Endothelial cell of umbilical vein (primary cell): ENCODE measurements around the gene BRSK1. TPM values are rescaled to one million over a fixed set of nuclear protein-coding genes. Genes with fewer than 3 reads are reported as not detected.

ENCODE experiments used
- BruUV-seq: library from RNA; stranded (reverse); fragments of 400-500 nt; replicated peaks from 2 replicates; lab custom pipeline; 2021; lab: Mats Ljungman, UMichigan
- CTCF ChIA-PET: fragments of 300-600, 350-600 bp; sonication (Branson Sonifier 250); formaldehyde crosslinking; loops from one replicate; lab custom pipeline; 2021; ENCODE audit warnings: antibody characterized with exemption, inconsistent platforms; lab: Charles Lee
- POLR2A ChIA-PET: fragments of 300-600, 350-600 bp; sonication (Branson Sonifier 250); formaldehyde crosslinking; loops from one replicate; lab custom pipeline; 2021; ENCODE audit warnings: antibody characterized with exemption, inconsistent platforms; lab: Charles Lee
- DNase-seq: peaks from one replicate; pipeline ENCODE4 v3.0.0-alpha.2; 2011; ENCODE audit warnings: low read depth, low spot score
- FAIRE-seq: peaks from 2 replicates; lab custom pipeline; 2011; peaks lifted over from hg19 to GRCh38; lab: Jason Lieb, UNC
- H2AFZ ChIP-seq: 2 replicates; pipeline ENCODE4 v1.6.0; 2012; ENCODE audit warnings: low read depth, low read length, control low read depth, inconsistent platforms
- H3K27ac ChIP-seq: 2 replicates; pipeline ENCODE4 v1.5.1; 2011; ENCODE audit warnings: low read depth, mild to moderate bottlenecking, control low read depth, low read length, moderate library complexity; ENCODE audit not compliant: insufficient read depth
- H3K27me3 ChIP-seq, 2 experiments: 2 replicates each; pipeline versions ENCODE4 v1.6.0 to v1.6.1; 2011; ENCODE audit warnings: low read length in 2 of 2, mixed read lengths in 1 of 2; ENCODE audit not compliant: control insufficient read depth in 2 of 2, insufficient read depth in 2 of 2
- H3K36me3 ChIP-seq, 2 experiments: 2 replicates in 1 of 2; 3 replicates in 1 of 2; pipeline ENCODE4 v1.5.1; 2011; ENCODE audit warnings: low read length in 2 of 2, mild to moderate bottlenecking in 1 of 2, moderate library complexity in 1 of 2; ENCODE audit not compliant: control insufficient read depth in 2 of 2, insufficient read depth in 2 of 2; ENCODE audit errors: extremely low read depth in 1 of 2
- H3K4me1 ChIP-seq: 3 replicates; pipeline ENCODE4 v1.5.1; 2011; ENCODE audit warnings: mild to moderate bottlenecking, low read length; ENCODE audit not compliant: control insufficient read depth, insufficient read depth; ENCODE audit errors: extremely low read depth
- H3K4me2 ChIP-seq: 2 replicates; pipeline ENCODE4 v1.6.1; 2011; ENCODE audit warnings: low read length, control low read depth, mixed read lengths; ENCODE audit not compliant: insufficient read depth
- H3K4me3 ChIP-seq, 3 experiments: fragments of 200-600 bp in 1 of 3; sonication (generic), shearing (Covaris generic) in 1 of 3; replicated peaks in 1 of 3; 2 replicates each; pipeline ENCODE4 v1.5.1; 2011 to 2016; ENCODE audit warnings: control low read depth in 3 of 3, low read length in 3 of 3, mild to moderate bottlenecking in 2 of 3, inconsistent platforms in 1 of 3, low read depth in 1 of 3, moderate library complexity in 1 of 3; ENCODE audit not compliant: insufficient read depth in 1 of 3
- H3K79me2 ChIP-seq: 2 replicates; pipeline ENCODE4 v1.6.0; 2012; ENCODE audit warnings: low read length, inconsistent platforms; ENCODE audit not compliant: control insufficient read depth, insufficient read depth
- H3K9ac ChIP-seq: replicated peaks from 2 replicates; pipeline ENCODE3; 2011; ENCODE audit warnings: low read length, control low read depth; ENCODE audit not compliant: insufficient read depth; ENCODE audit errors: extremely low read depth
- H3K9me1 ChIP-seq: replicated peaks from 3 replicates; pipeline ENCODE4 v1.6.0; 2011; ENCODE audit warnings: mild to moderate bottlenecking, low read length; ENCODE audit not compliant: control insufficient read depth, insufficient read depth; ENCODE audit errors: extremely low read depth
- H3K9me3 ChIP-seq: replicated peaks from 2 replicates; pipeline ENCODE4 v1.5.1; 2012; ENCODE audit warnings: low read length, inconsistent platforms; ENCODE audit not compliant: control insufficient read depth, insufficient read depth
- H4K20me1 ChIP-seq: replicated peaks from 2 replicates; pipeline ENCODE3; 2011; ENCODE audit warnings: mild to moderate bottlenecking, low read length; ENCODE audit not compliant: control insufficient read depth, insufficient read depth; ENCODE audit errors: extremely low read depth
- EZH2 ChIP-seq: IDR thresholded peaks from 2 replicates; pipeline ENCODE4 v1.6.1; 2012; ENCODE audit warnings: borderline replicate concordance, low read depth, mild to moderate bottlenecking, moderate library complexity, low read length, inconsistent platforms; ENCODE audit not compliant: severe bottlenecking
- FOS ChIP-seq: IDR thresholded peaks from 2 replicates; pipeline ENCODE4 v1.6.1; 2011; ENCODE audit warnings: mild to moderate bottlenecking, low read length, moderate library complexity, borderline replicate concordance; ENCODE audit not compliant: insufficient read depth
- GATA2 ChIP-seq: IDR thresholded peaks from 2 replicates; pipeline ENCODE4 v1.7.0; 2011; ENCODE audit warnings: low read depth, mild to moderate bottlenecking, moderate library complexity, mixed read lengths, low read length; ENCODE audit not compliant: insufficient read length, insufficient read depth
- JUN ChIP-seq: IDR thresholded peaks from 2 replicates; pipeline ENCODE4 v1.6.1; 2011; ENCODE audit warnings: borderline replicate concordance, low read depth; ENCODE audit not compliant: insufficient read length, insufficient read depth
- MAX ChIP-seq: IDR thresholded peaks from 2 replicates; pipeline ENCODE4 v1.6.1; 2011; ENCODE audit not compliant: insufficient read depth, insufficient read length
- MYC ChIP-seq: IDR thresholded peaks from one replicate; pipeline ENCODE4 v1.6.1; 2011; ENCODE audit warnings: mild to moderate bottlenecking, low read depth, low read length
- POLR2A ChIP-seq: IDR thresholded peaks from 2 replicates; pipeline ENCODE4 v1.6.1; 2012; ENCODE audit warnings: low read depth, mild to moderate bottlenecking, control low read depth, low read length
- POLR2AphosphoS5 ChIP-seq: IDR thresholded peaks from 2 replicates; pipeline ENCODE4 v1.6.1; 2012; ENCODE audit warnings: low read depth, mild to moderate bottlenecking, control low read depth, low read length, moderate library complexity; ENCODE audit not compliant: insufficient read depth
- dilution Hi-C: fragments of 300-500 bp; cut with MboI; formaldehyde crosslinking; loops from one replicate; pipeline ENCODE4 v1.15.0; 2019; ENCODE audit warnings: low sequenced_read_pairs; ENCODE audit not compliant: extremely low pct_ligation_motif_present
- intact Hi-C: fragments of 100-400 bp; cut with micrococcal nuclease; formaldehyde crosslinking; loops from one replicate; pipeline ENCODE4 v1.10.0; 2022
- polyA plus RNA-seq, 4 experiments: library from polyadenylated mRNA; depleted of rRNA in 3 of 4; stranded (reverse) in 3 of 4; unstranded in 1 of 4; fragments of >200 nt; gene quantifications; 2 replicates each; pipeline versions ENCODE4 v1.2.1 to v1.2.3, GENCODE V29; 2011 to 2012; ENCODE audit warnings: missing spikeins in 1 of 4
- total RNA-seq: library from RNA; stranded (reverse); gene quantifications from 2 replicates; pipeline ENCODE4 v1.2.3, GENCODE V29; 2021
- TF ChIP-seq, protein P1 (sequence below), 2 donors: IDR thresholded peaks; 1 replicate in 1 of 2; 2 replicates in 1 of 2; pipeline ENCODE4 v1.5.1; 2011; ENCODE audit warnings: low read length in 2 of 2, mild to moderate bottlenecking in 2 of 2, moderate library complexity in 2 of 2, control low read depth in 1 of 2, inconsistent platforms in 1 of 2, low read depth in 1 of 2; ENCODE audit not compliant: insufficient read depth in 1 of 2; ENCODE audit errors: extremely low read depth in 1 of 2

BRSK1 gene
- total and polyA plus RNA-seq, 2 donors (not counting 3 experiments of a cell fraction or from before 2014, with no cell fraction given): 0.33 to 0.44 TPM

GRCh38 chr19:55269299-55269698 is 14.5 kb upstream of the BRSK1 start:
- Histone ChIP-seq H2AFZ (no peak overlapping the region), H3K9me1 (no peaks in the 10 kb centered on the region), H3K27me3 (no peaks in the 10 kb centered on the region), H3K27ac (no peak overlapping the region), H3K4me3 (no peak overlapping the region), H3K79me2 (no peaks in the 10 kb centered on the region), H3K4me1 (no peaks in the 10 kb centered on the region), H3K9me3 (no peaks in the 10 kb centered on the region), H3K9ac (no peak overlapping the region), H4K20me1 (no peaks in the 10 kb centered on the region), H3K4me2 (no peak overlapping the region), H3K36me3 (peaks cover 0 to 3% of the 10 kb centered on the region in 2 experiments)
- CTCF ChIA-PET: interaction anchor here (0.6 to 1.4 kb wide), 2 partner anchors 9 to 33 kb away, joined by 3 to 4 read pairs; no protein-coding TSS in a partner anchor
- FAIRE-seq: no peak
- dilution Hi-C loops (no loop called here), intact Hi-C loops (no loop called here)
- no peak for TF ChIP-seq MYC
- no peak for TF ChIP-seq MAX
- no peak for TF ChIP-seq POLR2AphosphoS5
- TF ChIP-seq, protein P1, sequence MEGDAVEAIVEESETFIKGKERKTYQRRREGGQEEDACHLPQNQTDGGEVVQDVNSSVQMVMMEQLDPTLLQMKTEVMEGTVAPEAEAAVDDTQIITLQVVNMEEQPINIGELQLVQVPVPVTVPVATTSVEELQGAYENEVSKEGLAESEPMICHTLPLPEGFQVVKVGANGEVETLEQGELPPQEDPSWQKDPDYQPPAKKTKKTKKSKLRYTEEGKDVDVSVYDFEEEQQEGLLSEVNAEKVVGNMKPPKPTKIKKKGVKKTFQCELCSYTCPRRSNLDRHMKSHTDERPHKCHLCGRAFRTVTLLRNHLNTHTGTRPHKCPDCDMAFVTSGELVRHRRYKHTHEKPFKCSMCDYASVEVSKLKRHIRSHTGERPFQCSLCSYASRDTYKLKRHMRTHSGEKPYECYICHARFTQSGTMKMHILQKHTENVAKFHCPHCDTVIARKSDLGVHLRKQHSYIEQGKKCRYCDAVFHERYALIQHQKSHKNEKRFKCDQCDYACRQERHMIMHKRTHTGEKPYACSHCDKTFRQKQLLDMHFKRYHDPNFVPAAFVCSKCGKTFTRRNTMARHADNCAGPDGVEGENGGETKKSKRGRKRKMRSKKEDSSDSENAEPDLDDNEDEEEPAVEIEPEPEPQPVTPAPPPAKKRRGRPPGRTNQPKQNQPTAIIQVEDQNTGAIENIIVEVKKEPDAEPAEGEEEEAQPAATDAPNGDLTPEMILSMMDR (IDR thresholded peaks at IDR 0.05; ENCODE audit: extremely low read depth in 1 of 2, insufficient read depth in 1 of 2, low read depth in 1 of 2, low read length in 2 of 2): no peak
- TF ChIP-seq FOS: no peak
- no peak for TF ChIP-seq POLR2A
- no peak for TF ChIP-seq JUN
- no peak for TF ChIP-seq EZH2
- no peak for TF ChIP-seq GATA2
- POLR2A ChIA-PET: no interaction called here
- DNase-seq: no peak
- no TSS peak for BruUV-seq
